DOHH2 (cell line): ENCODE data around the gene CAMTA1.

Experiments used
- H3F3A ChIP-seq: fragments of 200-600 bp; sonication (generic), shearing (Covaris generic); 2 replicates; pipeline ENCODE4 v1.6.0; 2016; ENCODE audit warnings: antibody characterized with exemption, mild to moderate bottlenecking; ENCODE audit not compliant: control insufficient read depth, insufficient read depth
- H3K27ac ChIP-seq: fragments of 200-600 bp; sonication (generic); 2 replicates; pipeline ENCODE4 v1.5.1; 2014; ENCODE audit warnings: low read depth, mild to moderate bottlenecking, low read length, moderate library complexity
- H3K27me3 ChIP-seq: fragments of 200-600 bp; sonication (generic); 2 replicates; pipeline ENCODE4 v1.6.1; 2014; ENCODE audit warnings: mild to moderate bottlenecking, low read length, mixed read lengths; ENCODE audit not compliant: control insufficient read depth
- H3K36me3 ChIP-seq: fragments of 200-600 bp; sonication (generic); 2 replicates; pipeline ENCODE4 v1.6.1; 2014; ENCODE audit warnings: mild to moderate bottlenecking, low read length, moderate library complexity, mixed read lengths; ENCODE audit not compliant: control insufficient read depth
- H3K4me1 ChIP-seq: fragments of 200-600 bp; sonication (generic); 2 replicates; pipeline ENCODE4 v1.6.1; 2014; ENCODE audit warnings: mild to moderate bottlenecking, low read length, mixed read lengths; ENCODE audit not compliant: control insufficient read depth
- H3K4me2 ChIP-seq: fragments of 200-600 bp; sonication (generic); 2 replicates; pipeline ENCODE4 v1.6.0; 2014; ENCODE audit warnings: mild to moderate bottlenecking, low read length, moderate library complexity
- H3K4me3 ChIP-seq: fragments of 200-600 bp; sonication (generic); 2 replicates; pipeline ENCODE4 v1.5.1; 2014; ENCODE audit warnings: mild to moderate bottlenecking, low read length, mixed read lengths
- H3K79me2 ChIP-seq: fragments of 200-600 bp; sonication (generic); 2 replicates; pipeline ENCODE4 v1.6.1; 2014; ENCODE audit warnings: mild to moderate bottlenecking, low read length, mixed read lengths; ENCODE audit not compliant: control insufficient read depth
- H3K9me2 ChIP-seq: fragments of 200-600 bp; sonication (generic); replicated peaks from 2 replicates; pipeline ENCODE4 v1.6.1; 2014; ENCODE audit warnings: mild to moderate bottlenecking, low read length, mixed read lengths; ENCODE audit not compliant: control insufficient read depth
- H3K9me3 ChIP-seq: fragments of 200-600 bp; sonication (generic); 2 replicates; pipeline ENCODE4 v1.6.1; 2014; ENCODE audit warnings: antibody characterized with exemption, low read length, mixed read lengths; ENCODE audit not compliant: control insufficient read depth, insufficient read depth
- H4K20me1 ChIP-seq: fragments of 200-600 bp; sonication (generic); 2 replicates; pipeline ENCODE4 v1.6.0; 2014; ENCODE audit warnings: low read depth, mild to moderate bottlenecking, antibody characterized with exemption, low read length, moderate library complexity; ENCODE audit not compliant: control insufficient read depth, insufficient read depth
- CTCF ChIP-seq: fragments of 200-600 bp; sonication (generic); IDR thresholded peaks from one replicate; pipeline ENCODE4 v1.5.1; 2014; ENCODE audit warnings: antibody characterized with exemption, mild to moderate bottlenecking, low read depth, low read length; ENCODE audit not compliant: poor library complexity, severe bottlenecking
- EZH2phosphoT487 ChIP-seq: fragments of 200-600 bp; sonication (generic); IDR thresholded peaks from 2 replicates; pipeline ENCODE4 v1.6.1; 2017; ENCODE audit warnings: borderline replicate concordance, mild to moderate bottlenecking, antibody characterized with exemption, low read length, moderate library complexity, mixed read lengths

The CAMTA1 gene

GRCh38 chr1:6811583-6811982 lies 26.3 kb downstream of the CAMTA1 start:
- H3K79me2 ChIP-seq: peaks cover 94% of the 10 kb centered on the region
- TF ChIP-seq CTCF: no peak

GRCh38 chr1:6813165-6813564 lies 27.9 kb downstream of the CAMTA1 start:
- Histone ChIP-seq H3K9me3 (no peaks in the 10 kb centered on the region), H3K27me3 (no peaks in the 10 kb centered on the region), H3F3A (no peaks in the 10 kb centered on the region), H3K4me2 (no peak overlapping the region), H3K79me2 (peaks cover 94% of the 10 kb centered on the region), H3K9me2 (no peaks in the 10 kb centered on the region), H3K36me3 (peaks cover 4% of the 10 kb centered on the region), H3K27ac (no peak overlapping the region), H3K4me1 (peaks cover 3% of the 10 kb centered on the region; the same call in 1 of the 2 replicates), H4K20me1 (peaks cover 27% of the 10 kb centered on the region), H3K4me3 (no peak overlapping the region)
- TF ChIP-seq CTCF (no peak), EZH2phosphoT487 (no peak)

More at GRCh38 chr1:6811583-6811982, 26.3 kb downstream of the CAMTA1 start:
- Histone ChIP-seq H3K4me3 (no peak overlapping the region), H3K4me1 (peaks cover 3% of the 10 kb centered on the region; the same call in 1 of the 2 replicates), H3K27ac (no peak overlapping the region), H4K20me1 (peaks cover 25% of the 10 kb centered on the region; the same call in 1 of the 2 replicates), H3K9me2 (no peaks in the 10 kb centered on the region), H3K9me3 (no peaks in the 10 kb centered on the region), H3K4me2 (no peak overlapping the region), H3F3A (no peaks in the 10 kb centered on the region), H3K27me3 (no peaks in the 10 kb centered on the region), H3K36me3 (peaks cover 4% of the 10 kb centered on the region)

- no peak for TF ChIP-seq EZH2phosphoT487
- no peak for TF ChIP-seq CTCF
- Histone ChIP-seq H3K4me3 (no peak overlapping the region), H3K27me3 (no peaks in the 10 kb centered on the region), H3K4me1 (peaks cover 16% of the 10 kb centered on the region), H3F3A (no peaks in the 10 kb centered on the region), H3K79me2 (peaks cover 93% of the 10 kb centered on the region), H3K9me3 (no peaks in the 10 kb centered on the region), H3K27ac (no peak overlapping the region), H4K20me1 (peaks cover 19% of the 10 kb centered on the region), H3K4me2 (no peak overlapping the region), H3K36me3 (0 out of 2 replicates have a peak, but pooled peaks cover 3% of the 10 kb centered on the region), H3K9me2 (no peaks in the 10 kb centered on the region)
These were observed 30.5 kb downstream of the CAMTA1 start for GRCh38 chr1:6815726-6816125.
